Stimulated activated CD4-positive, alpha-beta T cell treated with anti-CD3 and anti-CD28 coated beads, Interleukin-4, amount 100 ng/mL, for 4 hours (primary cell): Measurements from ENCODE around the gene PEX14.

ENCODE experiments used
- DNase-seq, 2 experiments: peaks; one replicate each; pipeline ENCODE4 v3.0.0-alpha.2; 2020

PEX14 gene

GRCh38 chr1:10597492-10598388, 123.0 kb downstream of the PEX14 start:
- no peak for DNase-seq

- DNase-seq = no peak
These were observed 123.6 kb downstream of the PEX14 start for GRCh38 chr1:10598389-10598702.

GRCh38 chr1:10599194-10599861, 124.6 kb downstream of the PEX14 start:
- DNase-seq = no peak

DNA sequence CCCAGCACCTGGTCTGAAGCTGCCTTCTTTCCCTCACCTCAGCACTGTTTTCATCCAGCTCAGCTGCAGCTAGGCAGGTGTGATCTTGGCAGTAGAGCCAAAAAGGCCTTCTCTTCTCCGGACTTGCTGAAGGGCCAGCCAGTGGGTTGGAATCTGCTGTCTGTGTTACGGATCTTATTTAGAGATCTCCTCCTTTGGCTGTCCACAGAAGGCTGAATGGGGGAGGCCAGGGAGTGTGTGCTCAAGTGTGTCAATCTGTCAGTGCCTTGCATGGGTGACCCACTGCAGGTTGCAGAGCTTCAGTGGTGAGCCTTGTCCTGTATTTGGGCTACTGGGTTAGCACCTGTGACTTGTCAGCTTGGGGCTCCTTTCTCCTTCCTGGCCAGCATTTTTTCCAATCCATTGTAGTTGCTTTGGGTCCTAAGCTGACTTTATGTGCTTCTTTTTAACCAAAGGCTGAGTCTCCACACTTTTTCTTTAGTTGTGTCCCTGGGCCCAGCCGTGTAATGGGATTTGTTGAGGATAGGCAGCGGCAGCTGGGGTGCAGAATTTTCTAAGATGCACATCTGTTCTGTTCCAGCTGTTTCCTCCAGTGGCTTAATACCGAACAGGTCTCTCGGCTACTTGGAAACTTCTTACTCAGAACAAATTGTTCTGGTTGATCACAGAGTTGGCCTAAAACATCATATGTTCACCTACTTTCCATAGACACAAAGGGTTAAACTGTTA, 126.8 kb downstream of the PEX14 start:
- no peak for DNase-seq

- DNase-seq = no peak
These were observed 128.2 kb downstream of the PEX14 start for GRCh38 chr1:10602936-10603335.

GRCh38 chr1:10604966-10605365, 130.2 kb downstream of the PEX14 start:
- DNase-seq = no peak

DNA sequence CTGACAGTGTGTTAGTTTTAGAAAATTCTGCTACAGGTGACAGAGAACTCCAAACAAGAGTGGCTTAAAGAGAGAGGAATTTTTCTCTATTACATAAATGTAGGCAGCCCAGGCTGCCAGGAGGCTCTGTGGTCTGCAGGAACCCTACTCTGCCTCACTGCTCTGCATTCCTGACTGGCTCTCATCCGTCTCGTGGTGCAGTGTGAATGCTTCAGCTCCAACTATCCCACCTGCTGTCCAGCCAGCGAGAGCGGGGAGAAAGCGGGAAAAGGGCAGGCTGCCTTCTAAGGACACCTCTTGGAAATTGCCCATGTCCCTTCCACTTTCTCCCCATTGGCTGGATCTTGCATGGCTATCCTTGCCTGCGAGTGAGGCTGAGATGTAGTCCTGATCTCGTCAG, 131.3 kb downstream of the PEX14 start:
- no peak for DNase-seq

DNA sequence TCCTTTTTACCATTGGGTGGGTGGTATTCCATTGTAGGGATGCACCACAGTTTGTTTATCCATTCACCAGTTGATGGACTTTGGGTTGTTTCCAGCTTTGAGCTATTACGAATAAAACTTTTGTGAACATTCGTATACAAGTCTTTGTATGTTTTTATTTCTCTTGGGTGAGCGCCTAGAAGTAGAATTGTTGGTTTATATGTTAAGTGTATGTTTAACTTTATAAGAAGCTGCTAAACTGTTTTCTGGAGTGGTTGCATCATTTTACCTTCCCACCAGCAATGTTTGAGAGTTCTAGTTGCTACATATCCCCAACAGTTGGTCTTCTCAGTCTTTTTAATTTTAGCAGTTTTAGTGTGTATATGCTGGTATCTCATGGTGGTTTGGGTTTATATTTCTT, 132.5 kb downstream of the PEX14 start:
- DNase-seq = no peak

GRCh38 chr1:10608690-10609089, 133.9 kb downstream of the PEX14 start:
- DNase-seq = no peak

- no peak for DNase-seq
These were observed 136.3 kb downstream of the PEX14 start for GRCh38 chr1:10610901-10611600.

DNA sequence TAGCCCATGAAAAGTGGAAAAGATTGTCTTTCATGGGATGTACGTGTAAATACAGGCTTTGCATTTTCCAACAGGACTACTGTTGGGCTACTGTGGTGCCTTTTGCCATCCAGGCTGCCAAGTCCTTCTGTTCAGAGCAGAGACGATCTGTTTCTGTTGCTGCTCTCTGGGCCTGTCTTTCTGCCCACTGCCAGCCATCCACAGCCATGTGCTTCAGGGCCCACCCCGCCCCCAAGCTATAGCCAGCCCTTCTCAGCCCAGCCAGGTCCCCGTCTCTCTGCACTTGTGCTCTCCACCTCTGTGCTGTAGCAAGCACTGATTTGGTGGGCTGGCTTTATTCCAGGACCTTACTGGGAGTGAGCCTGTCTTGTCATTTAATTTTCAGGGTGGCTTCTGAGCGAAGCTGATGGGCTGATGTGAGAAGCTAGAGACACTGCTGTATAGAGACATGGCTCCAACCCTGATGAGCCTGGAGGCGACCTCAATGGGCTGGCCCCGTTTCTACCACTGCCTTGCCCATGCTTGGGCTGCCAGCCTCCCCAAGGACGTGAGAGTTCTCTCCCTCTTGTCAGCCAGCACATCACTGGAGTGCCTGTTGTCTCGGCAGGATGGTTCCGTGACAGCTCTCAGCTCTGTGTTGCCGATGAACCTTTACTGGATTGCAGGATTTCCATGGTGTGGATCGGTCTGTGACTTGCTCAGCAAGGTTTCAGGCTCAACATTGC, 137.8 kb downstream of the PEX14 start:
- DNase-seq = no peak

- DNase-seq = no peak
These were observed 138.6 kb downstream of the PEX14 start for GRCh38 chr1:10613340-10613739.

DNA sequence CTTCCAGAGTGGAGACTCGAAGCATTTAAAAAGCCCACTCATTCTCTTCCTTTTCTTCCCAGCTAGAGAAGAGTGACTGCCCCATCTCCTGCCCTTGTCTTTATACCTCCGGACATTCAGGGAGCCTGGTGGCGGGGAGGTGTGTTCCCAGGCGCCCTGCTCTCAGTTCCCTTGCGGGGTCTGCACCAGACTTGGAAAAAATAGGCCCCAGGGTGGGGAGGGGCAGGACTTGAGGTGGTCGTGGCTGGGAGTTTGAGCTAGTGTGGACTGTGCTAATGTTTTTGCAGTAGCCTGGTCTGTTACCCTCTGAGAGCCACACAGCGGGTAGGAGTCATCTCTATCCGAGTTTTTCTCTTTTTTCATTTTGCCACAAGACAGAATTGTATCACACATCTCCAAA, 139.1 kb downstream of the PEX14 start:
- DNase-seq = no peak

- DNase-seq = no peak
These were observed 139.9 kb downstream of the PEX14 start for GRCh38 chr1:10614377-10615225.

DNA sequence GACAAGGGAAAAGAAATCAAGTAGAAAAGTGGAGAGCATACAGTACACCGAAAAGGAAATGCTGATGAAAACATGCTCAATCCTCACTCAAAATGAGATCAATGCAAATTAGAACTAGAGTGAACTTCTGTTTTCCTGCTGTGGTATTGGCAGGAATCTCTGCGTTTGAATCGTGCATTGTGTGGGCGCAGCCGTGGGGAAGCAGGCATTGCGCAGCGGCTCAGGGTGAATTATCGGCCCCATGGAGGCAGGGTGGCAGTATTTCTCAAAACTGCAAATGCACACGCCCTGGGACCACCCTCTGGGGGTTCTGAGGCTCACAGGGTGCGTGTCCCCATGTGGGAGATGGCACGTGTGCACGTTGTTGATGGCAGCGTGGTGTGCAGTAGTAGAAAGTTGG, 140.6 kb downstream of the PEX14 start:
- DNase-seq = no peak

- no peak for DNase-seq
These were observed 141.4 kb downstream of the PEX14 start for GRCh38 chr1:10615932-10616671.

DNA sequence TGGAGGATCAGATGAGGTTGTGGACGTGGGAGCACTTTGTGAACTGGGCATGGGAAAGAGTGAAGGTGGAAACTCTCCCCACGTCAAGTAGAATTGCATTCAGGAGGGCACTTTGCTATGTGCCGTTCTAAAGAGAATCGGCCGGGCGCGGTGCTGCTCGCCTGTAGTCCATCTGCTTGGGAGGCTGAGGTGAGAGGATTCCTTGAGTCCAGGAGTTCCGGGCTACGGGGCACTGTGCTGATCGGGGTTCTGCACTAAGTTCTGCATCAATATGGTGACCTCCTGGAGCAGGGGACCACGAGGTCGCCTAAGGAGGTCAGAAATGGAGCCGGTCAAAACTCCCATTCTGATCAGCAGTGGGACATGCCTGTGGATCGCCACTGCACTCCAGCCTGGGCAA, 141.9 kb downstream of the PEX14 start:
- DNase-seq = no peak

DNA sequence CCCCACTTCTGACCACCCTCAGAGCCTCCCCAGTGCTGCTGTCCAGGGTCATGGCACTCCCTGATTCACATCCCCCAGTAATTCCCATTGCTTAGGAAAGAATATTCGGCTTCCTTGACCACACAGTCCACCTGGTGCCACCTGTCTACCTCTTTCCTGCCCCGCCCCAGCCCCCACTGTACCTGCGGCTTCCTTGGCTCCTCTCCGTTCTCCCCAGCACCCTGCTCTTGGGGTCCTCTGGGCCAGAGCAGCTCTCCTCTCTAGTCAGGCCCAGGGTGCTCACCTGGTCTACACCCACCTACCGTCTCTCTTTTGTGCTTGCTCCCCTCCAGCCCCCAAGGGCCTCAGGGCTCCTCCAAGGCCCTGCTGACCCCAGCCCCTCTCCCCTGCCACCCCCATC, 142.6 kb downstream of the PEX14 start:
- DNase-seq = no peak

DNA sequence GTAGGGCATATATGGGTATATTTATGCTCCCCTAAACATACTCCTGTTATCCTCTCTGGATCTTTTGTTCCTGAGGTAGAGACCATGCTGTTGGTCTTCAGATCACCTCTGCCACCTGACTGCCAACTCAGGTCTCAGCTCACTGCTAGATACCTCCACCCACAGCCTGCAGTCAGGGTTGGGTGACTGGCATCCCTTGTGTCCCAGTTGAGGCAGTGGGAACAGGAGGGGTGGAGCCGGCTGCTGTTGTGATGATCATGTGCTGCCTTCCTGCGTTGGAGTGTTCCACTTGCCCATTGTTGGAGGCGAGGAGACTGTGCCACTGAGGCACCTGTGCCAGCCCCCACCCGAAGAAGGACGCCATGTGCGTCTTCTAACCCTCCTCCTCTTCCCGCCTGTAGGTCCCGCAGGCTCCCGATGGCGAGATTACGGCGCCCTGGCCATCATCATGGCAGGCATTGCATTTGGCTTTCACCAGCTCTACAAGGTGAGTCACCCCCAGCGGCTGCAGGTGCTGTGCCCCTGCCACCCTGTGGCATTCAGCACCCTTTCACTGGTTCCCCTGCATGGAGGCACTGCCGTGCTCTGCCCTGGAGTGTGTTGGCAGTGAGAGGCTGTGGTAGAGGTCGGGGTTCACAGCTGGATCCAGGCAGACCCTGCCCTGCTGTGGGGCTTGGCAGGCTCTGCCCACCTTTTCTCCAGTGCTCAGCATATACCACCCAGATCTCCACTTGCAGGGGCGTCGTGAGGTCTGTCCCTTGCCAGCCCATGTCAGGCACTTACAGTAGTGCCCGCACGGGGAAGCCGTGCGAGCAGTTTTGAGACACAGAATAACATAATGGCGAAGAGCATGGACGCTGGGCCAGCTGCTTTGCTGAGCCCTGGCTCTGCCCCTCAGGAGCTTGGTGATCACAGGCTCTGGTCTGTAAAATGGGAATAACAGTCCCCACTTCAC, 143.5 kb downstream of the PEX14 start:
- no peak for DNase-seq

GRCh38 chr1:10620776-10621175, 146.0 kb downstream of the PEX14 start:
- DNase-seq = no peak
